Left lung (tissue), 10 donors: ENCODE results near the gene SRSF6. TPM values are rescaled to one million over a fixed set of nuclear protein-coding genes. Genes with fewer than 3 reads are reported as not detected.

Source experiments
- ATAC-seq: fragments of 200-7000 bp; cut with Tn5 transposase; one replicate; pipeline ENCODE4 v1.9.1; 2020; ENCODE audit warnings: moderate library complexity
- DNase-seq, 4 donors: peaks; one replicate each; pipeline ENCODE4 v3.0.0-alpha.2; 2013 to 2020
- H3K27ac ChIP-seq, 2 donors: fragments of 200-600 bp; sonication (generic) in 1 of 2; one replicate each; pipeline versions ENCODE4 v1.5.0 to v1.8.0; 2020 to 2021
- H3K27me3 ChIP-seq, 2 donors: fragments of 200-600 bp; sonication (generic) in 1 of 2; one replicate each; pipeline versions ENCODE4 v1.5.0 to v1.8.0; 2020 to 2021
- H3K36me3 ChIP-seq, 2 donors: fragments of 200-600 bp; sonication (generic) in 1 of 2; one replicate each; pipeline versions ENCODE4 v1.5.0 to v1.8.0; 2020 to 2021
- H3K4me1 ChIP-seq, 2 donors: fragments of 200-600 bp; one replicate each; pipeline ENCODE4 v1.8.0; 2021
- H3K4me3 ChIP-seq, 2 donors: fragments of 200-600 bp; sonication (generic) in 1 of 2; one replicate each; pipeline versions ENCODE4 v1.5.0 to v1.8.0; 2020 to 2021; ENCODE audit warnings: mild to moderate bottlenecking in 1 of 2
- H3K9me3 ChIP-seq, 2 donors: fragments of 200-600 bp; sonication (generic) in 1 of 2; one replicate each; pipeline versions ENCODE4 v1.5.0 to v1.8.0; 2020 to 2021
- intact Hi-C, 2 donors: fragments of 100-400 bp; cut with DNase I; formaldehyde crosslinking; loops; one replicate each; pipeline versions ENCODE4 v1.11.2 to v1.14.2; 2022
- polyA plus RNA-seq, 6 donors: library from polyadenylated mRNA; unstranded; fragments of 120-200 nt; gene quantifications; one replicate each; pipeline ENCODE4 v1.2.1, GENCODE V29; 2013; ENCODE audit not compliant: insufficient read length in 6 of 6
- total RNA-seq, 2 donors: library from RNA; stranded (reverse); fragmentation: NEBNext Ultra II Directional; extraction: Animal tissue kit (Norgen Biotek cat#: 25700); gene quantifications; one replicate each; pipeline ENCODE4 v1.2.1, GENCODE V29; 2021
- TF ChIP-seq, protein P1 (sequence below), 2 donors: fragments of 200-600 bp; sonication (generic) in 1 of 2; IDR thresholded peaks; one replicate each; pipeline versions ENCODE4 v1.5.0 to v1.8.0; 2021; ENCODE audit warnings: antibody characterized with exemption in 2 of 2
- donor health status: DM: no; HTN: yes; CAD: no.
- donor health status: DM: no; HTN: no; CAD: no.

The SRSF6 gene
- total and polyA plus RNA-seq, 8 donors: 134 to 424 (median 388) TPM

DNA sequence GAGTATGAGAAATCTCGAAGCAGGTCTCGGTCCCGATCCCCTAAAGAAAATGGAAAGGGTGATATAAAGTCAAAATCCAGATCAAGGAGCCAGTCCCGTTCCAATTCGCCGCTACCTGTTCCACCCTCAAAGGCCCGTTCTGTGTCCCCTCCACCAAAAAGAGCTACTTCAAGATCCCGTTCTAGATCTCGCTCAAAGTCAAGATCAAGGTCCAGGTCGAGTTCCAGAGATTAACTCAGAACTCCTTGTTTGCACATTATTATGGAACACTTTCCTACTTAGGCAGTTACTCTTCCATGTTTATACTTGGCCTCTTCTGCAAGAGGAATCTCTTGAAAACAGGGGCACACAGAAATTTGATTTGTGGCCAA is 3.1 kb downstream of the SRSF6 start:
- H3K36me3 ChIP-seq: peaks cover 0 to 68% of the 10 kb centered on the region in 2 donors
- ATAC-seq: no peak

DNA sequence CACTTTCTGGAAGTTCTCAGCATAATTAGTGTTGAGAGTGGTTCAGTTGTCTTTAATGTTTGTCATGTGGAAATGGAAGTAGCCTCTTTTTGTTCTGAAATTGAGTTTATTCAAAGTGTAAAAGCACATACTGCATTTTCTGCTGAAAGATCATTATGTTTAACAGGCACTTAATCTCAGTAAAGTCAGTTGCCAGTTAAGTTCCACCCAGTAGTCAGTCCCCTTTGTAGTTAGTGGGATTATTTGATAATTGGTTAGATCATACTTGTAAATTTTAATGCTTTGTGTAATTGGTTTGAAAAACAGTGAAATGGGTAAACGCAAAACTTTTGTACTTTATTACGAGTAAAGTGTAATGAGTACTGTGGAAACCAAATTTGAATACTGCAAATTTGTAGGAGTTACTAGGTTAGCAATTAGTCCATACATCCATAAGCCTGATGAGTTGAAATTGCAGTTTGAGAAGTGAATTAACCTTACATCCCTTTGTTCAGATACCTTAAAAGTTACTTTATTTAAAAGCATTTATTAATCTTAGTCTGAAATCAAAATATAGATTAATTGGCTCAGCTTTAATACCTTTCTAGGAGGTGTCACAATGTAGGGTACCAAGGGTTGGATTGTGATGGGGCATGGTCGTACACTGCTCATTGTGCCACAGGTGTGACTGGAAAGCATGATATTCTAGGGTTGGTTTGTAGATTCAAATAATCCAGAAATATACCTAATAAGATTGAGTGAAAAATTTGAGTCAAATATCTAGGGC is 4.4 kb downstream of the SRSF6 start:
- Histone ChIP-seq H3K27me3 (no peaks in the 10 kb centered on the region), H3K4me3 (no peak overlapping the region), H3K36me3 (peaks cover 0 to 78% of the 10 kb centered on the region in 2 donors), H3K27ac (no peak overlapping the region), H3K4me1 (peaks cover 10 to 41% of the 10 kb centered on the region in 2 donors), H3K9me3 (no peaks in the 10 kb centered on the region)
- DNase-seq (no peak), ATAC-seq (no peak)
- intact Hi-C loops: no loop called here
- TF ChIP-seq, protein P1, sequence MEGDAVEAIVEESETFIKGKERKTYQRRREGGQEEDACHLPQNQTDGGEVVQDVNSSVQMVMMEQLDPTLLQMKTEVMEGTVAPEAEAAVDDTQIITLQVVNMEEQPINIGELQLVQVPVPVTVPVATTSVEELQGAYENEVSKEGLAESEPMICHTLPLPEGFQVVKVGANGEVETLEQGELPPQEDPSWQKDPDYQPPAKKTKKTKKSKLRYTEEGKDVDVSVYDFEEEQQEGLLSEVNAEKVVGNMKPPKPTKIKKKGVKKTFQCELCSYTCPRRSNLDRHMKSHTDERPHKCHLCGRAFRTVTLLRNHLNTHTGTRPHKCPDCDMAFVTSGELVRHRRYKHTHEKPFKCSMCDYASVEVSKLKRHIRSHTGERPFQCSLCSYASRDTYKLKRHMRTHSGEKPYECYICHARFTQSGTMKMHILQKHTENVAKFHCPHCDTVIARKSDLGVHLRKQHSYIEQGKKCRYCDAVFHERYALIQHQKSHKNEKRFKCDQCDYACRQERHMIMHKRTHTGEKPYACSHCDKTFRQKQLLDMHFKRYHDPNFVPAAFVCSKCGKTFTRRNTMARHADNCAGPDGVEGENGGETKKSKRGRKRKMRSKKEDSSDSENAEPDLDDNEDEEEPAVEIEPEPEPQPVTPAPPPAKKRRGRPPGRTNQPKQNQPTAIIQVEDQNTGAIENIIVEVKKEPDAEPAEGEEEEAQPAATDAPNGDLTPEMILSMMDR (IDR thresholded peaks at IDR 0.05): no peak

More for the DNA sequence above, 3.1 kb downstream of the SRSF6 start:
- intact Hi-C loops: no loop called here
- Histone ChIP-seq H3K27me3 (no peaks in the 10 kb centered on the region), H3K27ac (no peak overlapping the region), H3K4me3 (no peak overlapping the region), H3K4me1 (peaks cover 16 to 50% of the 10 kb centered on the region in 2 donors), H3K9me3 (no peaks in the 10 kb centered on the region)
- TF ChIP-seq, protein P1 (IDR thresholded peaks at IDR 0.05): no peak
- DNase-seq: no peak

DNA sequence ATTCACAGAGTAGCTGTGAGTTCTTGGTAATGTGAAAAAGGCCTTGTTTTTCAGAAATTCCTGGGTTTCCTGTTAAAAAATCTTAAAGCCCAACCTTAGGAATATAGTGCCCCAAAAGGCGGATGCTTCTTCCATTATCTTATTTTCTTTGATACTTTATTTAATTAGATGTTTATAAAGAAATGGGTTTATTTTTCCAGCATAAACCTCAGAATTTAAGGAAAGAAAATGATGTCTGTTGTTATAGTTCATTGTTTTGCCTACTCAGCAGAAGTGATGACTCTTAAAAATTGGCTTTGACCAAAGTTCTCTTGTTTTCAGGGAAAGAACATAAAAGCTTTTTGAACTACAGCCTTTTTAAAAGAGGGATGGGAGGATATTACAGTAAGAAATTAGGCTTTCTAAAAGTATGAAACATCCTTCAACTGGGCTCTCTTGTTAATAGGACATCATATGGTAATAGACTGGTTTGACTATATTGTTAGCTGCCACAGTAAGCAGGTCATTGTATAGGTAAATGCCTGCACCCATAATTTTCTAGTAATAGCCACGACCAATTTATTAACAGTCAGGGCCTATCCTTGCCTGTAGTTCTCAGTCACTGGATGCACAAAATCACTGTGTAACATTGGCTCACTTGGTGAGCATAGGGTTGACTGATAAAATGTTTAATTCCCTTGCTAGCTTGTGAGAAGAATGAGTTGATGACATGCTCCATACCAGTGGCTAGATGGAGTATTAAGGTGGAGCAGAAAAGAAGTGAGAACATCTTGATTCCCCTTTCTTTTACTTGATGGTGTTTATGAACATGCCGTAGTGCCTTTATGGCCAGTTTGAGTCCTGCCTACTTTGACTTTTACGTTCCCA is 5.2 kb downstream of the SRSF6 start:
- Histone ChIP-seq H3K4me1 (peaks cover 10 to 40% of the 10 kb centered on the region in 2 donors), H3K27ac (no peak overlapping the region), H3K9me3 (no peaks in the 10 kb centered on the region), H3K36me3 (peaks cover 0 to 86% of the 10 kb centered on the region in 2 donors), H3K27me3 (no peaks in the 10 kb centered on the region), H3K4me3 (no peak overlapping the region)
- ATAC-seq: no peak
- no peak for DNase-seq
- intact Hi-C loops: no loop called here
- TF ChIP-seq, protein P1 (IDR thresholded peaks at IDR 0.05): no peak

DNA sequence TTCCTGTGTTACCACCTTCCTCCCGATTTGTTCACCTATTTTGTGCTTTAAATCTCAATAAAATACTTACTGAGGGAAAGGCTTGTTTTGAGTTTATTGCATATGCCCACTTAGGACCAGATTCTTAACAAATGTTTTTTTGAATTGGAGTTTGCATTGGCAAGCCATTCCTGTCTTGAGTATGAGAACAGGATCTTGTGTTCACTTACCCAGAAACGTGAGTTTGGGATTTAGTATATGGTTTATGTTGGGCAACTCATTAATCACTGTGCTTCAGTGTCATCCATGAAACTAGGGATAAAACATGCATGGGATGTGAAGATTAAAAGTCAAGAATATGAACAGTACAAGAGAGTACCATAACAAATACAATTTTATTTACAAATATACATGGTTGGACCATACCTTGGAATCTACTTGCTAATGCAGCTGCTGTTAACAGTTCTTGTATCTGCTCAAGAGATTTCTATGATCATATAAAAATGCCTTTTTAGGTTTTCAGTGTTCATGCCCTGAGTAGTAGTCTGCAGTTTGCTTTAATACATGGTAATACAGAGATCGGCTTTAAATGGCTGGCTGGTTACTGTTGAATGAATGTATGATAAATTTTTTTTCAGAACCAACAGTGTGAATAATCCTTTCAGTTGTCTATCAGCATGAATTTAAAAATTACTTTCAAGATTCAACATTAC is 6.0 kb downstream of the SRSF6 start:
- TF ChIP-seq, protein P1 (IDR thresholded peaks at IDR 0.05): no peak
- Histone ChIP-seq H3K4me1 (peaks cover 10 to 40% of the 10 kb centered on the region in 2 donors), H3K27ac (no peak overlapping the region), H3K36me3 (peaks cover 0 to 94% of the 10 kb centered on the region in 2 donors), H3K4me3 (no peak overlapping the region), H3K27me3 (no peaks in the 10 kb centered on the region), H3K9me3 (no peaks in the 10 kb centered on the region)
- ATAC-seq (no peak), DNase-seq (no peak)
- intact Hi-C loops: no loop called here
